HG03460 (cell line): ENCODE measurements around the gene CBR4.
A peak's percentile ranks its signal among the peaks of the same experiment; 100 is the strongest.

Source experiments
- ATAC-seq: cut with Tn5 transposase; IDR thresholded peaks from one replicate; pipeline ENCODE4 v1.9.1; 2021; ENCODE audit not compliant: unreplicated experiment

The CBR4 gene

GRCh38 chr4:169033660-169034059 lies 23.6 kb upstream of the CBR4 start:
- ATAC-seq, result no peak

GRCh38 chr4:169032883-169033645 lies 23.0 kb upstream of the CBR4 start:
- ATAC-seq, result no peak

- no peak for ATAC-seq
Measured at GRCh38 chr4:169032194-169032593, 22.1 kb upstream of the CBR4 start.

GRCh38 chr4:169031392-169031791 lies 21.3 kb upstream of the CBR4 start:
- ATAC-seq, result no peak

GRCh38 chr4:169030562-169030982 lies 20.5 kb upstream of the CBR4 start:
- no peak for ATAC-seq

- no peak for ATAC-seq
Measured at GRCh38 chr4:169029947-169030346, 19.9 kb upstream of the CBR4 start.

- no peak for ATAC-seq
Measured at GRCh38 chr4:169027663-169028062, 17.6 kb upstream of the CBR4 start.

- ATAC-seq, result no peak
Measured at GRCh38 chr4:169025184-169025583, 15.1 kb upstream of the CBR4 start.

- peak; percentile 88 for ATAC-seq
Measured at GRCh38 chr4:169024762-169025161, 14.7 kb upstream of the CBR4 start.

GRCh38 chr4:169018406-169018805 lies 8.4 kb upstream of the CBR4 start:
- ATAC-seq, result no peak

- ATAC-seq, result no peak
Measured at GRCh38 chr4:169017971-169018370, 7.9 kb upstream of the CBR4 start.

GRCh38 chr4:169015186-169015623 lies 5.2 kb upstream of the CBR4 start:
- ATAC-seq, result no peak

GRCh38 chr4:169014586-169014985 lies 4.5 kb upstream of the CBR4 start:
- ATAC-seq, result no peak

- ATAC-seq, result no peak
Measured at GRCh38 chr4:169013396-169013795, 3.3 kb upstream of the CBR4 start.

GRCh38 chr4:169012049-169012448 lies 2.0 kb upstream of the CBR4 start:
- ATAC-seq, result no peak

- peak; percentile 40 for ATAC-seq
Measured at GRCh38 chr4:169009286-169010124, 550 bp downstream of the CBR4 start.

GRCh38 chr4:169005453-169006099 lies 4.5 kb downstream of the CBR4 start:
- ATAC-seq, result no peak

GRCh38 chr4:169000315-169000714 lies 9.7 kb downstream of the CBR4 start:
- ATAC-seq, result no peak

- ATAC-seq, result no peak
Measured at GRCh38 chr4:168999809-169000208, 10.2 kb downstream of the CBR4 start.

GRCh38 chr4:168998596-168998995 lies 11.5 kb downstream of the CBR4 start:
- ATAC-seq, result no peak

GRCh38 chr4:168995537-168996295 lies 14.3 kb downstream of the CBR4 start:
- ATAC-seq, result no peak
